Osteoblast (primary cell): ENCODE measurements around the gene CCT2. TPM values are rescaled to one million over a fixed set of nuclear protein-coding genes. Genes with fewer than 3 reads are reported as not detected.

Source experiments
- DNase-seq: peaks from one replicate; pipeline ENCODE4 v3.0.0; 2011; ENCODE audit warnings: low spot score, mixed read lengths; ENCODE audit not compliant: insufficient read length; ENCODE audit errors: missing footprints
- H2AFZ ChIP-seq: 2 replicates; pipeline ENCODE4 v1.6.0; 2011; ENCODE audit warnings: mild to moderate bottlenecking, low read length
- H3K27ac ChIP-seq: 2 replicates; pipeline ENCODE4 v1.5.1; 2011; ENCODE audit warnings: mild to moderate bottlenecking, low read depth, low read length, moderate library complexity
- H3K27me3 ChIP-seq: 2 replicates; pipeline ENCODE4 v1.6.0; 2012; ENCODE audit warnings: mild to moderate bottlenecking, control low read depth, inconsistent platforms, low read length, moderate library complexity; ENCODE audit not compliant: insufficient read depth
- H3K36me3 ChIP-seq: 2 replicates; pipeline ENCODE4 v1.5.1; 2011; ENCODE audit warnings: mild to moderate bottlenecking, low read length, control low read depth, moderate library complexity; ENCODE audit not compliant: insufficient read depth
- H3K4me1 ChIP-seq: 2 replicates; pipeline ENCODE4 v1.5.1; 2011; ENCODE audit warnings: mild to moderate bottlenecking, low read length, control low read depth, moderate library complexity; ENCODE audit not compliant: insufficient read depth
- H3K4me2 ChIP-seq: 2 replicates; pipeline ENCODE4 v1.6.0; 2011; ENCODE audit warnings: mild to moderate bottlenecking, low read length; ENCODE audit not compliant: insufficient read depth
- H3K4me3 ChIP-seq: fragments of 200-600 bp; sonication (generic); 3 replicates; pipeline ENCODE4 v1.5.1; 2012; ENCODE audit warnings: mild to moderate bottlenecking, low read length, inconsistent platforms; ENCODE audit not compliant: insufficient read depth
- H3K79me2 ChIP-seq: 2 replicates; pipeline ENCODE4 v1.6.0; 2012; ENCODE audit warnings: mild to moderate bottlenecking, low read length, control low read depth, inconsistent platforms; ENCODE audit not compliant: insufficient read depth
- H3K9me3 ChIP-seq: 2 replicates; pipeline ENCODE4 v1.5.1; 2011; ENCODE audit warnings: low read depth, low read length, control low read depth
- H4K20me1 ChIP-seq: 2 replicates; pipeline ENCODE4 v1.6.0; 2012; ENCODE audit warnings: mild to moderate bottlenecking, low read length, control low read depth; ENCODE audit not compliant: insufficient read depth
- total RNA-seq: library from RNA; depleted of rRNA; stranded (reverse); fragments of >200 nt; gene quantifications from 2 replicates; pipeline ENCODE4 v1.2.3, GENCODE V29; 2012
- TF ChIP-seq, protein P1 (sequence below): IDR thresholded peaks from 2 replicates; pipeline ENCODE4 v1.5.1; 2011; ENCODE audit warnings: mild to moderate bottlenecking, low read depth, low read length, moderate library complexity; ENCODE audit errors: extremely low read depth

Gene CCT2
- total RNA-seq, 1 donor = 187 TPM

DNA sequence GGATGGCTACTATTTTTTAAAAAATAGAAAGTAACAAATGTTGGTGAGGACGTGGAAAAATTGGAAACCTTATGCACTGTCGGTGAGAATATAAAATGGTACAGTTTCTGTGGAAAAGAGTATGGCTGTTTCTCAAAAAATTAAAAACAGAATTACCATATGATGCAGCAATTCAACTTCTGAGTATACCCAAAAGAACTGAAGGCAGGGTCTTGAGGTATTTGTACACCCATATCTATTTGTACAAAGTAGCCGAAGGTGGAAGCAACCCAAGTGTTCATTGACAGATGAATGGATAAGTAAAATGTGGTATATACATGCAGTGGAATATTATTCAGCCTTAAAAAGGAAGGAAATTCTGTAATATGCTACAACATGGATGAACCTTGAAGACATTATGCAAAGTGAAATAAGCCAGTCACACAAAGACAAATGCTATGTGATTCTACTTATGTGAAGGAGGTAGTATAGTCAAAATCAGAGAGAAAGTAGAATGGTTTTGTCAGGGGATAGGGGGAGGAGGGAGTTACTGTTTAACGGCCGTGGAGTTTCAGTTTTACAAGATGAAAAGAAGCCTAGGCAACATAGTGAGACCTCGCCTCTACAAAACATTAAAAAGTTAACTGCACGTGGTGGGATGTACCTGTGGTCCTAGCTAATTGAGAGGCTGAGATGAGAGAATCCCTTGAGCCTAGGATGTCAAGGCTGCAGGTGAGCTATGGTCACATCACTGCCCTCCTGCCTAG, 38.4 kb upstream of the CCT2 start:
- Histone ChIP-seq H4K20me1 (no peaks in the 10 kb centered on the region), H2AFZ (no peak overlapping the region), H3K4me2 (no peak overlapping the region), H3K27me3 (no peaks in the 10 kb centered on the region), H3K36me3 (no peaks in the 10 kb centered on the region), H3K4me3 (no peak overlapping the region), H3K9me3 (no peaks in the 10 kb centered on the region), H3K79me2 (peaks cover 17% of the 10 kb centered on the region), H3K27ac (no peak overlapping the region), H3K4me1 (no peaks in the 10 kb centered on the region)
- no peak for DNase-seq
- TF ChIP-seq, protein P1, sequence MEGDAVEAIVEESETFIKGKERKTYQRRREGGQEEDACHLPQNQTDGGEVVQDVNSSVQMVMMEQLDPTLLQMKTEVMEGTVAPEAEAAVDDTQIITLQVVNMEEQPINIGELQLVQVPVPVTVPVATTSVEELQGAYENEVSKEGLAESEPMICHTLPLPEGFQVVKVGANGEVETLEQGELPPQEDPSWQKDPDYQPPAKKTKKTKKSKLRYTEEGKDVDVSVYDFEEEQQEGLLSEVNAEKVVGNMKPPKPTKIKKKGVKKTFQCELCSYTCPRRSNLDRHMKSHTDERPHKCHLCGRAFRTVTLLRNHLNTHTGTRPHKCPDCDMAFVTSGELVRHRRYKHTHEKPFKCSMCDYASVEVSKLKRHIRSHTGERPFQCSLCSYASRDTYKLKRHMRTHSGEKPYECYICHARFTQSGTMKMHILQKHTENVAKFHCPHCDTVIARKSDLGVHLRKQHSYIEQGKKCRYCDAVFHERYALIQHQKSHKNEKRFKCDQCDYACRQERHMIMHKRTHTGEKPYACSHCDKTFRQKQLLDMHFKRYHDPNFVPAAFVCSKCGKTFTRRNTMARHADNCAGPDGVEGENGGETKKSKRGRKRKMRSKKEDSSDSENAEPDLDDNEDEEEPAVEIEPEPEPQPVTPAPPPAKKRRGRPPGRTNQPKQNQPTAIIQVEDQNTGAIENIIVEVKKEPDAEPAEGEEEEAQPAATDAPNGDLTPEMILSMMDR = no peak

DNA sequence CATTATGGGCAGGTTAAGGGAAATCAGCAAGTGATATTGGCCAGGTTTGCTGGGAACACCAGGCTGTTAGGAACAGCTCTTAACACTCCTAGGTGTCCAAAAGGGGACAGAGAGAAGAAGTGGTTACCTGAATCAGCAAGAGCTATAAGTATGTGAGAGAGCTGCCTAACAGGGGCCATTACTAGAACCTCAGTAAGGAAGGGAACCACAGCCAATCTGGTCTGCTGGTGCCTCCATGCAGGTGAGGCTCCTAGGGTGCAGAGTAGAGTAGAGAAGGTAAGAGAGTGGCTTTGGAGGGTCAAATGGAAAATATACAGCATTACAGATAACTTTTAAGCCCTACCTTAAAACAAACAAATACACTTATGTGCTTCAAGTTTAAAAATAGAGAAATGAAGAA, 36.6 kb upstream of the CCT2 start:
- H3K9me3 ChIP-seq = no peaks in the 10 kb centered on the region
- no peak overlapping the region for H2AFZ ChIP-seq
- no peak overlapping the region for H3K4me3 ChIP-seq
- peaks cover 3% of the 10 kb centered on the region for H3K36me3 ChIP-seq
- H4K20me1 ChIP-seq = no peaks in the 10 kb centered on the region
- no peaks in the 10 kb centered on the region for H3K4me1 ChIP-seq
- no peak overlapping the region for H3K4me2 ChIP-seq
- peaks cover 15% of the 10 kb centered on the region for H3K79me2 ChIP-seq
- TF ChIP-seq, protein P1 = no peak
- H3K27me3 ChIP-seq = no peaks in the 10 kb centered on the region
- no peak overlapping the region for H3K27ac ChIP-seq
- no peak for DNase-seq

DNA sequence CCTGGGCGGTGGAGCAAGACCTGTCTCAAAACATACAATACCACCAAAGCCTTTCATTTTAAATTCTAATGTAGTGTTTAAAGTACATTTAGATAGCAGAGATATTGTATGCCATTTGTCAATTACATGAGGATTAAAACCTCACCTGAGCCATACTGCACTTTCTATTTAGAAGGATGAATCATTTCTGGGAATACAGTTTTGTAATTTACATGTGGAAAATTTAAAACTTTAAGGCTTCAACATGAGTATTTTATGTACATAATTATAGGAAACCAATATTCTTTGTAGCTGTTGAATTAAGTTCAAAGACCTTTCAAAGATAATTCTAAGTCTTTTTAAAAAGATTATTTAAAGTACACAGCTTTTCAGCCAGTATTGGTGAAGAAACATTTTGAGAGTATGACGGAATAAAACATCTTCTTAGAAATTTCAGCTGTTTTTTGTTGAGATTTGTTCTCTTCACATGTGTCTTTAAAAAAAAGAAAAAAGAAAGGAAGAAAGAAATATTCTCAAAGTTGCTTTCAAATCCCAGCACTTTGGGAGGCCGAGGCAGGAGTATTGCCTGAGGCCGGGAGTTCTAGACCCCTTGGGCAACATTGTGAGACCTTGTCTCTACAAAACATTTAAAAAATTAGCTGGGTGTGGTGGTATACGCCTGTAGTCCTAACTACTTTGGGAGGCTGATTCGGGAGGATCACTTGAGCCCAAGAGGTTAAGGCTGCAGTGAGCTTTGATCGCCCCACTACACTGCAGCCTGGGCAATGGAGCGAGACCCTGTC, 34.5 kb upstream of the CCT2 start:
- Histone ChIP-seq H2AFZ (no peak overlapping the region), H3K27me3 (no peaks in the 10 kb centered on the region), H3K4me2 (no peak overlapping the region), H3K36me3 (peaks cover 3% of the 10 kb centered on the region), H3K79me2 (peaks cover 15% of the 10 kb centered on the region), H4K20me1 (no peaks in the 10 kb centered on the region), H3K9me3 (no peaks in the 10 kb centered on the region), H3K4me1 (peaks cover 9% of the 10 kb centered on the region), H3K4me3 (no peak overlapping the region), H3K27ac (no peak overlapping the region)
- DNase-seq = no peak
- TF ChIP-seq, protein P1 = no peak

DNA sequence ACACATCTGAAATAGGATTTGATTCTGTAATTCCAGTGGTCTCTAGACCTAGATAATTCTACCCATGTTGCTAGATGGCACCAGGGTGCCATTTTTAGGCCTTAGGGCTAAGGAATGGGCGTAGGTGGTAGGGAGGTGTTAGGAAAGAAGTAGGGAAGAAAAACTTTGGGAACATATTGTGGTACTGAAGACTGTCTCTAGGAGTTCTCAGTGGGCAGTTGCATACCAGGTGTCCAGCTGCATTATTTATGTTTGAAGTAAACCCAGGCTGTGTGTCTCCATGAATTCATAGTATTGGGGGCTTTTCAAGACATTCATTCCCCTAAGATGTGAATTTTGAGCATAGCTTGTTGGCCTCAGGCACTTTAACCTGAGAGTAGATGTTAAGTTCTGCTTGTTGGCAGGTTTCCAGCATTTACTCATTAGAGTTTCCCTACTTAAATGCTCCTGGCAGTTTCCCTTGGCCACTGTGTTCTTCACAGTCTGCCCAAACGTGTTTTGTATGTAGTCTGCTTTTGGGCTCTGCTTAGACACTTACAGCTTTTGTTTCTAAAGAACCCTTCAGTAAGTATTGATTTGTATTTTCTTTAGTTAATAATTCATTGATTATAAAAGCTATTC, 31.5 kb upstream of the CCT2 start:
- H2AFZ ChIP-seq = no peak overlapping the region
- H3K9me3 ChIP-seq = no peaks in the 10 kb centered on the region
- no peak overlapping the region for H3K4me2 ChIP-seq
- peaks cover 3% of the 10 kb centered on the region for H3K36me3 ChIP-seq
- DNase-seq = no peak
- TF ChIP-seq, protein P1 = no peak
- H3K79me2 ChIP-seq = peaks cover 35% of the 10 kb centered on the region
- H3K4me1 ChIP-seq = peaks cover 16% of the 10 kb centered on the region
- H3K27ac ChIP-seq = no peak overlapping the region
- H4K20me1 ChIP-seq = no peaks in the 10 kb centered on the region
- H3K4me3 ChIP-seq = no peak overlapping the region
- no peaks in the 10 kb centered on the region for H3K27me3 ChIP-seq
